H9 (cell line): ENCODE measurements around the gene BCL11B. TPM values are rescaled to one million over a fixed set of nuclear protein-coding genes. Genes with fewer than 3 reads are reported as not detected.

Experiments used
- DNase-seq: peaks from one replicate; pipeline ENCODE4 v3.0.0-alpha.2; 2017
- H2AFZ ChIP-seq: one replicate; pipeline ENCODE4 v1.6.1; 2013; ENCODE audit warnings: mild to moderate bottlenecking, low read length, control low read depth, moderate library complexity
- H2AK5ac ChIP-seq: 2 replicates; pipeline ENCODE4 v1.6.1; 2013; ENCODE audit warnings: low read length, control low read depth, mixed read lengths; ENCODE audit not compliant: insufficient read length
- H2BK120ac ChIP-seq: one replicate; pipeline ENCODE4 v1.6.1; 2013; ENCODE audit warnings: low read depth, mild to moderate bottlenecking, low read length, control low read depth, inconsistent platforms; ENCODE audit not compliant: poor library complexity, severe bottlenecking
- H2BK12ac ChIP-seq: 2 replicates; pipeline ENCODE4 v1.6.1; 2013; ENCODE audit warnings: low read length, control low read depth, mixed read lengths, low read depth; ENCODE audit not compliant: insufficient read length
- H2BK15ac ChIP-seq: 2 replicates; pipeline ENCODE4 v1.6.1; 2013; ENCODE audit warnings: low read depth, low read length, control low read depth
- H2BK20ac ChIP-seq: one replicate; pipeline ENCODE4 v1.6.1; 2013; ENCODE audit warnings: low read depth, mild to moderate bottlenecking, low read length, control low read depth, inconsistent platforms; ENCODE audit not compliant: poor library complexity, severe bottlenecking
- H2BK5ac ChIP-seq: 2 replicates; pipeline ENCODE4 v1.6.1; 2013; ENCODE audit warnings: low read length, control low read depth, mixed read lengths; ENCODE audit not compliant: insufficient read length
- H3K14ac ChIP-seq: 2 replicates; pipeline ENCODE4 v1.6.1; 2013; ENCODE audit warnings: low read length, control low read depth; ENCODE audit not compliant: insufficient read depth
- H3K18ac ChIP-seq: 2 replicates; pipeline ENCODE4 v1.6.1; 2013; ENCODE audit warnings: low read depth, mild to moderate bottlenecking, mixed read lengths, low read length, control low read depth; ENCODE audit not compliant: insufficient read length
- H3K23ac ChIP-seq: 2 replicates; pipeline ENCODE4 v1.6.1; 2013; ENCODE audit warnings: low read length, control low read depth, mixed read lengths, low read depth; ENCODE audit not compliant: insufficient read length
- H3K23me2 ChIP-seq: 2 replicates; pipeline ENCODE4 v1.6.1; 2013; ENCODE audit warnings: low read depth, mild to moderate bottlenecking, mixed read lengths, low read length, control low read depth; ENCODE audit not compliant: insufficient read length, poor library complexity, severe bottlenecking
- H3K27ac ChIP-seq: 2 replicates; pipeline ENCODE4 v1.5.1; 2013; ENCODE audit warnings: low read length, control low read depth, mixed read lengths, low read depth; ENCODE audit not compliant: insufficient read length
- H3K27me3 ChIP-seq: 2 replicates; pipeline ENCODE4 v1.6.1; 2013; ENCODE audit warnings: low read length, control low read depth, inconsistent platforms; ENCODE audit not compliant: insufficient read depth
- H3K4ac ChIP-seq: 2 replicates; pipeline ENCODE4 v1.6.1; 2013; ENCODE audit warnings: low read depth, mild to moderate bottlenecking, control low read depth, inconsistent platforms, low read length, moderate library complexity
- H3K4me1 ChIP-seq: 2 replicates; pipeline ENCODE4 v1.6.1; 2013; ENCODE audit warnings: low read length, control low read depth, inconsistent platforms; ENCODE audit not compliant: insufficient read depth
- H3K4me2 ChIP-seq: 2 replicates; pipeline ENCODE4 v1.6.1; 2013; ENCODE audit warnings: low read length, control low read depth, mixed read lengths; ENCODE audit not compliant: insufficient read length, insufficient read depth
- H3K56ac ChIP-seq: 2 replicates; pipeline ENCODE4 v1.6.1; 2013; ENCODE audit warnings: low read depth, mild to moderate bottlenecking, mixed read lengths, low read length, control low read depth; ENCODE audit not compliant: insufficient read length
- H3K79me1 ChIP-seq: 2 replicates; pipeline ENCODE4 v1.6.1; 2013; ENCODE audit warnings: low read depth, mild to moderate bottlenecking, moderate library complexity, low read length, control low read depth, inconsistent platforms; ENCODE audit not compliant: insufficient read depth, poor library complexity, severe bottlenecking
- H3K79me2 ChIP-seq: 2 replicates; pipeline ENCODE4 v1.6.1; 2013; ENCODE audit warnings: low read length, control low read depth, inconsistent platforms; ENCODE audit not compliant: insufficient read depth
- H3K9ac ChIP-seq: 2 replicates; pipeline ENCODE4 v1.6.1; 2013; ENCODE audit warnings: low read length, control low read depth, mixed read lengths; ENCODE audit not compliant: insufficient read length; ENCODE audit errors: extremely low read depth
- H3K9me3 ChIP-seq: one replicate; pipeline ENCODE4 v1.6.1; 2013; ENCODE audit warnings: low read depth, low read length, inconsistent platforms; ENCODE audit not compliant: control insufficient read depth
- H3T11ph ChIP-seq: one replicate; pipeline ENCODE4 v1.6.1; 2013; ENCODE audit warnings: mild to moderate bottlenecking, low read length, control low read depth, inconsistent platforms
- H4K20me1 ChIP-seq: one replicate; pipeline ENCODE4 v1.6.1; 2013; ENCODE audit not compliant: control insufficient read depth, insufficient read length, insufficient read depth
- H4K5ac ChIP-seq: 2 replicates; pipeline ENCODE4 v1.6.1; 2013; ENCODE audit warnings: low read depth, mild to moderate bottlenecking, mixed read lengths, low read length, control low read depth; ENCODE audit not compliant: insufficient read length
- H4K8ac ChIP-seq: replicated peaks from 2 replicates; pipeline ENCODE4 v1.6.1; 2013; ENCODE audit warnings: low read length, control low read depth, mixed read lengths, low read depth; ENCODE audit not compliant: insufficient read length
- H4K91ac ChIP-seq: 2 replicates; pipeline ENCODE4 v1.6.1; 2013; ENCODE audit warnings: low read depth, mild to moderate bottlenecking, moderate library complexity, mixed read lengths, low read length, control low read depth; ENCODE audit not compliant: insufficient read length
- H3K27ac Mint-ChIP-seq, 3 experiments: 2 replicates in 2 of 3; 3 replicates in 1 of 3; pipeline ENCODE4 v1.8.0; 2020 to 2021; ENCODE audit warnings: mixed read lengths in 3 of 3, mild to moderate bottlenecking in 1 of 3, moderate library complexity in 1 of 3
- H3K27me3 Mint-ChIP-seq: 2 replicates; pipeline ENCODE4 v1.8.0; 2021; ENCODE audit warnings: low read depth, mild to moderate bottlenecking, moderate library complexity, mixed read lengths
- H3K36me3 Mint-ChIP-seq, 3 experiments: 2 replicates in 2 of 3; 3 replicates in 1 of 3; pipeline ENCODE4 v1.8.0; 2020 to 2021; ENCODE audit warnings: low read depth in 3 of 3, mixed read lengths in 3 of 3; ENCODE audit not compliant: insufficient read depth in 1 of 3
- H3K4me1 Mint-ChIP-seq, 2 experiments: 2 replicates each; pipeline ENCODE4 v1.8.0; 2020; ENCODE audit warnings: mixed read lengths in 2 of 2
- H3K4me3 Mint-ChIP-seq, 2 experiments: 2 replicates in 1 of 2; 3 replicates in 1 of 2; pipeline ENCODE4 v1.8.0; 2020 to 2021; ENCODE audit warnings: mild to moderate bottlenecking in 2 of 2, mixed read lengths in 2 of 2, moderate library complexity in 1 of 2
- H3K9me3 Mint-ChIP-seq, 2 experiments: 2 replicates in 1 of 2; 3 replicates in 1 of 2; pipeline ENCODE4 v1.8.0; 2020; ENCODE audit warnings: mild to moderate bottlenecking in 2 of 2, mixed read lengths in 2 of 2, moderate library complexity in 1 of 2
- WGBS: extraction: QIAGEN DNeasy Blood & Tissue Kit; methylation state at CpG from one replicate; pipeline ENCODE4 v1.1.7; 2013; ENCODE audit warnings: missing lambda C conversion rate, low lambda C conversion rate, mixed read lengths; ENCODE audit not compliant: insufficient read length; ENCODE audit errors: extremely low coverage; 5-methylcytosine and 5-hydroxymethylcytosine counted together
- total RNA-seq: library from RNA; stranded (reverse); gene quantifications from 2 replicates; pipeline ENCODE4 v1.2.1, GENCODE V29; 2021
- TF ChIP-seq, protein P1 (sequence below): fragments of 200-600 bp; sonication (generic); conservative IDR thresholded peaks from 3 replicates; pipeline ENCODE4 v1.8.0; 2021; ENCODE audit warnings: antibody characterized with exemption, mild to moderate bottlenecking

Gene BCL11B
- total RNA-seq, 1 experiment from 2014 or later, result 4.9 TPM

DNA sequence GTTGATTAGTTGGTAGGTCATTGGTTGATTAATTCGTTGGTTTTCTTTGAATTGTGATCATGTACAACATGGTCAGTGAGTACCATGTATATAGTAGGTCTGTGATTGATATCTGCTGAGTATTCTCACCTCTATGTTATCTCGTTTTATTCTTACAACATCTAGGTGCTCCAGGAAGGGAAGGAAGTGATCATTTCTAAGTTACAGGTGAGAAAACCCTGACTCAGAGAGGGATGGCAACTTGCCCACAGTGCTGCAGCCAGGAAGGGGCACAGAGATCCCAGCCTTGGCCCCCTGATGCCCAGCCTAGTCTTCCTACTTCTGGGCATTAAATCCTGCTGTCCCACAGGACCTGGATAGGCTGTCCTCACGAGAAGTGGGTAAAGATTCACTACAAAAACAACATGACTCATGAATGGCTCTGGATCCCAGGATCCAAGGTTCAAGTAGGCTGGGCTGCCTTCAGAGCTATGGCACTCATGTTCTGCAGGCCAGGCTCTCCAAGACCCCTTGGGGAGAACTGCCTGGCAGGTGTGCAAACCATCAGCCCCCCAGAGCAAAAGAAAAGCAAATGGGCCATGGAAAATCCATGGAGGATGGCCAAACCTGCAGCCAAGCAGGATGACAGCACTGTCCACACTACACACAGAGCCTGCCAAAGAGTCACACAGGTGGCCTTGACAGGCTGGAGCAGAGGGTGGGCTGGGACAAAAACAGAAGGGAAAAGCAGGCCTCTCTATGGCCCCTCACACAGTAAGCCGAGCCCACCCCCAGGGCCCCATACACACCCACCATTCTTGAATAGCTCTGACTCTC lies 146.2 kb downstream of the BCL11B start:
- H3K36me3 Mint-ChIP-seq, result no peaks in the 10 kb centered on the region
- H2AK5ac ChIP-seq, result no peak overlapping the region
- H2BK5ac ChIP-seq, result no peak overlapping the region
- no peak overlapping the region for H2BK120ac ChIP-seq
- DNase-seq, result no peak
- H3K79me1 ChIP-seq, result no peaks in the 10 kb centered on the region
- no peaks in the 10 kb centered on the region for H4K20me1 ChIP-seq
- H3K4me1 ChIP-seq, result no peaks in the 10 kb centered on the region
- H3K9me3 ChIP-seq, result no peaks in the 10 kb centered on the region
- no peak overlapping the region for H3K4ac ChIP-seq
- no peak overlapping the region for H3T11ph ChIP-seq
- H3K9ac ChIP-seq, result no peak overlapping the region
- no peaks in the 10 kb centered on the region; the same call in 1 of the 2 replicates for H3K27me3 Mint-ChIP-seq
- no peak overlapping the region for H3K23ac ChIP-seq
- TF ChIP-seq, protein P1, sequence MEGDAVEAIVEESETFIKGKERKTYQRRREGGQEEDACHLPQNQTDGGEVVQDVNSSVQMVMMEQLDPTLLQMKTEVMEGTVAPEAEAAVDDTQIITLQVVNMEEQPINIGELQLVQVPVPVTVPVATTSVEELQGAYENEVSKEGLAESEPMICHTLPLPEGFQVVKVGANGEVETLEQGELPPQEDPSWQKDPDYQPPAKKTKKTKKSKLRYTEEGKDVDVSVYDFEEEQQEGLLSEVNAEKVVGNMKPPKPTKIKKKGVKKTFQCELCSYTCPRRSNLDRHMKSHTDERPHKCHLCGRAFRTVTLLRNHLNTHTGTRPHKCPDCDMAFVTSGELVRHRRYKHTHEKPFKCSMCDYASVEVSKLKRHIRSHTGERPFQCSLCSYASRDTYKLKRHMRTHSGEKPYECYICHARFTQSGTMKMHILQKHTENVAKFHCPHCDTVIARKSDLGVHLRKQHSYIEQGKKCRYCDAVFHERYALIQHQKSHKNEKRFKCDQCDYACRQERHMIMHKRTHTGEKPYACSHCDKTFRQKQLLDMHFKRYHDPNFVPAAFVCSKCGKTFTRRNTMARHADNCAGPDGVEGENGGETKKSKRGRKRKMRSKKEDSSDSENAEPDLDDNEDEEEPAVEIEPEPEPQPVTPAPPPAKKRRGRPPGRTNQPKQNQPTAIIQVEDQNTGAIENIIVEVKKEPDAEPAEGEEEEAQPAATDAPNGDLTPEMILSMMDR, result no peak
- H3K23me2 ChIP-seq, result no peaks in the 10 kb centered on the region
- H2AFZ ChIP-seq, result no peak overlapping the region
- H3K4me1 Mint-ChIP-seq, result peaks cover 12 to 16% of the 10 kb centered on the region in 2 experiments
- H2BK15ac ChIP-seq, result no peak overlapping the region
- no peak overlapping the region for H3K4me2 ChIP-seq
- H3K56ac ChIP-seq, result no peak overlapping the region
- no peaks in the 10 kb centered on the region for H3K27me3 ChIP-seq
- no peak overlapping the region for H3K18ac ChIP-seq
- WGBS, result no CpG with 5 or more reads among the region's 4 CpGs
- no peak overlapping the region for H2BK12ac ChIP-seq
- no peak overlapping the region for H2BK20ac ChIP-seq
- no peak overlapping the region for H4K91ac ChIP-seq
- no peaks in the 10 kb centered on the region for H3K9me3 Mint-ChIP-seq
- no peak overlapping the region for H3K27ac Mint-ChIP-seq
- no peak overlapping the region for H4K8ac ChIP-seq
- no peak overlapping the region for H3K4me3 Mint-ChIP-seq
- H3K79me2 ChIP-seq, result no peaks in the 10 kb centered on the region
- H4K5ac ChIP-seq, result no peak overlapping the region
- H3K14ac ChIP-seq, result no peak overlapping the region
- H3K27ac ChIP-seq, result no peak overlapping the region
